Mononuclear cell (primary cell): ENCODE results near the gene IQCE. TPM values are rescaled to one million over a fixed set of nuclear protein-coding genes. Genes with fewer than 3 reads are reported as not detected.
"Not testable (repeated sequence)": the region's sequence is repeated elsewhere in the genome, so short reads cannot be mapped to it uniquely, and the experiment has no call there.

Source experiments
- H3K27me3 ChIP-seq: 2 replicates; pipeline ENCODE4 v1.6.0; 2011; ENCODE audit warnings: low read length, control low read depth; ENCODE audit not compliant: insufficient read depth
- H3K4me1 ChIP-seq: 2 replicates; pipeline ENCODE4 v1.5.1; 2011; ENCODE audit warnings: mild to moderate bottlenecking, low read length, control low read depth; ENCODE audit not compliant: insufficient read depth
- H3K4me3 ChIP-seq: 2 replicates; pipeline ENCODE4 v1.5.1; 2011; ENCODE audit warnings: mild to moderate bottlenecking, low read length, moderate library complexity
- H3K9me3 ChIP-seq: 2 replicates; pipeline ENCODE4 v1.5.1; 2011; ENCODE audit warnings: low read depth, mild to moderate bottlenecking, control low read depth, low read length
- total RNA-seq: library from RNA; depleted of rRNA; stranded (reverse); fragments of >200 nt; gene quantifications from one replicate; pipeline ENCODE4 v1.2.3, GENCODE V29; 2012

The IQCE gene
- total RNA-seq, 1 donor: 2.7 TPM

DNA sequence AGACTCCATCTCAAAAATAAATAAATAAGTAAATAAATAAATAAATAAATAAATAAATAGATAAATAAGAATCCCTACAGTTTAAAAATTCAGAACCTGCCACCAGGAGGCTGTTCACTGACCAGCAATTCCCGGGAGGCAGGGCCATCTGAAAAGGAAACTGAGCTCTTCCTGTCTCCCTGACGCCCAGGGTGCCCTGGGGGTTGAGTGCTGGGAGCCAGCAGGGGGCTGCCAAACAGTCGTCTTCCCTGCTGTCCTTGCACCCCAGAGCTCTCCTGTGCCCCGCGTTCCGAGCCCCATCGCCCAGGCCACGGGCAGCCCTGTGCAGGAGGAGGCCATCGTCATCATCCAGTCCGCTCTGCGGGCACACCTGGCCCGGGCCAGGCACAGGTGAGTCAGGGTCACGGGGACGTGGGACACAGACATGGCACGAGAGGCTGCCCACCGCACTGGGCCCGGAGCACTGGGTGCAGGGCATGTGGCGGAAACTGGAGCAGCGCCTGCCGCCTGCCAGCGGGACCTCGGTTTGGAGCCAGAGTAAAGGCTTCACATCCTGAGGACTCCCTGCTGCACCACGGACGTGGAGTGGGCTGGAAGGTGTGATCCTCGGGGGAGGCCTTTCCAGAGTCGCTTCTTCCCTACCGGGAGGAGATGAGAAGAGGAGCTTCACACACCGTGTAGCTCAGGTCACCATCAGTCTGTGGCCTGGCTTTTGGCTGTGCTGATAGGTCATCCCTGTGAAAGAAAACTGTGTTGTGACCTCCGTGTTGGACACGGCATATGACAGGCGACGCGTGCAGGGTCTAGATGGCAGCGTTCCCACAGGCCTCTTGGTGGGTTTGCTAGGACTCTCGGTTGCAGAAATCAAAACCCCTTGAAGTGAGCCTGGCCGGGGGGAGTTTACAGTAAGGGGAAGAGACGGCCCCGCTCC, 47.1 kb downstream of the IQCE start:
- Histone ChIP-seq H3K27me3 (no peaks in the 10 kb centered on the region), H3K4me1 (peaks cover 44% of the 10 kb centered on the region), H3K9me3 (no peaks in the 10 kb centered on the region), H3K4me3 (no peak overlapping the region)

- peaks cover 44% of the 10 kb centered on the region for H3K4me1 ChIP-seq
- no peaks in the 10 kb centered on the region for H3K27me3 ChIP-seq
- H3K4me3 ChIP-seq: no peak overlapping the region
- H3K9me3 ChIP-seq: no peaks in the 10 kb centered on the region
Measured at GRCh38 chr7:2606539-2606936, 47.8 kb downstream of the IQCE start.

- Histone ChIP-seq H3K4me3 (no peak overlapping the region), H3K9me3 (no peaks in the 10 kb centered on the region), H3K4me1 (peaks cover 42% of the 10 kb centered on the region), H3K27me3 (no peaks in the 10 kb centered on the region)
Measured at GRCh38 chr7:2607122-2607922, 48.5 kb downstream of the IQCE start.

DNA sequence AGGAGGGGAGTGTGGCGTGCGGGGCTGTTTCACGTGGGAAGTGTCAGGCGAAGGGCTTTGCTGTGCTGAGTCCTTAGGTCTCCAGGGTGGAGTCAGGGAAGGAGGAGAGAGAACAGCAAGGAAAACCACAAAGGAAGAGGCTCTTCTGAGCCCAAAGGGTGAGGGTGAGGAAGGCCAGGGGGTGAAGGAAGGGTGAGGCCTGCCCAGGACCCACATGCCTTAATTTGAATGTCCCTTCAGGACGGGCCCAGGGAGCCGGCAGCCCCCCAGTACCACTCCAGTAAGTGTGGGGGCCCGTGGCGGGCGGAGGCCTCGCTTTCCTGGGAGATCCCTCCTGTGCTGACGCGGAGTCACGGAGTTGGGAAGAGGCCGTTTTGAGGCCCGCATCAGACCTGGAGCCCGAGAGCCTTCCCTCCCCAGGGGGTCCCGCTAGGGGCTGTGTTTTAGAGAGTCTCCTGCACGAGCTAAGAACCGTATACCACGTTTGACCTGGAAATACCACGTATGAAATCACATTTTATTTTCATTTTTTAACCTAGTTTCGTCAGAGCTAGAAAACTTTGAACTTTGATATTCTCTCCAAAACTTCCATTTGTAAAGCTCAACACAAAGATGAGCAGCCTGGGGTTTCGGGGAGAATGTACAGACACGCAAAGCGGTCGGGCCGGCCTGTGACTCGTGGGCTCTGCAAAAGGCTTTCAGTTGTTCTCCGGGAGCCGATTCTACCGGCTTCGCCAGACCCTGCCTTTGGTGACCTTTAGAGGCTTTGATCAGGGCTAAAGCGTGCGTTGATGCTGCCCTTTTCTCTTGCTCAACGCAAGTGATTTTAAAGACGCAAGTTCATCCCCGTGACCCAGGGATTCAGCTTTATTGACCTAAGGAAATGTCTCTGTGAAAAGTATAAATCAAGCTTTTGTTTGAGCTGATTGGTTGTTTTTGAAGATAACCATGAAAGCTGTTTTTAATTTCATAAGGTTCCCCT, 49.4 kb downstream of the IQCE start:
- Histone ChIP-seq H3K9me3 (no peaks in the 10 kb centered on the region), H3K27me3 (no peaks in the 10 kb centered on the region), H3K4me1 (peaks cover 37% of the 10 kb centered on the region), H3K4me3 (no peak overlapping the region)

DNA sequence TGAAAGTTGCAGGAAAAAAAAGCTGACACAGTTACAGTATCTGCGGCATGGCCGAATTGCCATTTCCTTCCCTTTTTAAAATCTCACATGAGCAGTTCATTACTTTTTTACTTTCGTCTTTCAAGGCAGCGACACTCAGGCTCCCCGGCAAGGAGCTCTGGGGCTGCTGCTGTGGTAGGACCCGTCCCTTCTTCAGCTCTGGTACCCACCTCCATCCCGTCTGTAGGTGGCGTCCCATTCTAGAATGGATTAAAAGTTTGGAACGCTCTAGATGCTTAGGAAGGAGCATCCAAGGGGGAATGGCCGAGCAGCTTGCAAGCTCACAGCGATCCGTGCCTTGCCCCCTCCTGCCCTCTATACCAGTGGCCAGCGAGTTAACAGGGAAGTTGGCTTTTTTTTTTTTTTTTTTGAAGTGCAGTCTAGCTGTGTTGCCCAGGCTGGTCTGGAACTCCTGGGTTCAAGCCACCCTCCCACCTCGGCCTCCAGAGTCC, 50.2 kb downstream of the IQCE start:
- Histone ChIP-seq H3K9me3 (no peaks in the 10 kb centered on the region), H3K4me3 (peak overlapping the region; percentile 22), H3K4me1 (peaks cover 43% of the 10 kb centered on the region), H3K27me3 (no peaks in the 10 kb centered on the region)

DNA sequence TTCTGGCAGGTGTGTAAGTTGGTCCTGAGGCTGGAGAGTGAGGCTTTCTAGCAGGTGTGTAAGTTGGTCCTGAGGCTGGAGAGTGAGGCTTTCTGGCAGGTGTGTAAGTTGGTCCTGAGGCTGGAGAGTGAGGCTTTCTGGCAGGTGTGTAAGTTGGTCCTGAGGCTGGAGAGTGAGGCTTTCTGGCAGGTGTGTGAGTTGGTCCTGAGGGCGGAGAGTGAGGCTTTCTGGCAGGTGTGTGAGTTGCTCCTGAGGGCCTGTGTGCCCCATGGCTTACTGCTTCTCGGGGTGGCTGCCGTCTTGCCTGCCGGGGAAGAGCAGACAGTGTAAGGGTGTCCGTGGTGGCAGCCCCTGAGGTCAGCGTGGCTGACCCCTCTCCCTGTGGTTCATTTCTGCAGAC, 50.9 kb downstream of the IQCE start:
- H3K4me3 ChIP-seq, H3K9me3 ChIP-seq, H3K27me3 ChIP-seq: not testable (repeated sequence)
- H3K4me1 ChIP-seq: peaks cover 50% of the 10 kb centered on the region

DNA sequence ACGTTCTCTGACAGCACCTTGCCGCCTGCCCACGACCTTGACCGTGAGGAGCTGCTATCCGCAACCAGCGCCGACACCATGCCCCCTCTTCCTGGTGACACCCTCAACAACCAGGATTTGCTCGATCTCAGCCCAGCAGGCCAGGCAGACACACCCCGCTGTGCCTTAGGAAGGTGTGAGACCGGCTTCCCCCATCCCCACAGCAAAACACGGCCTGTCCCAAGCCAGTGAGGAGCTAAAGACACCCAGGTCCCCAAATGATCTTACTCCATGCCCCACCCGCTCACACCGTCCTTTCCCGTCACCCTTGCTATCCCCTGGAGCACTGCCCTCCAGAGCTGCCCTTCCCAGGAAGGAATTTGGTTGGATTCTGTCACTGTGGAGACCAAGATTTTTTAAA, 51.7 kb downstream of the IQCE start:
- peaks cover 51% of the 10 kb centered on the region for H3K4me1 ChIP-seq
- H3K27me3 ChIP-seq: no peaks in the 10 kb centered on the region
- H3K4me3 ChIP-seq: no peak overlapping the region
- no peaks in the 10 kb centered on the region for H3K9me3 ChIP-seq

GRCh38 chr7:2610898-2611297, 52.1 kb downstream of the IQCE start:
- Histone ChIP-seq H3K4me3 (no peak overlapping the region), H3K4me1 (peaks cover 51% of the 10 kb centered on the region), H3K9me3 (no peaks in the 10 kb centered on the region), H3K27me3 (no peaks in the 10 kb centered on the region)

DNA sequence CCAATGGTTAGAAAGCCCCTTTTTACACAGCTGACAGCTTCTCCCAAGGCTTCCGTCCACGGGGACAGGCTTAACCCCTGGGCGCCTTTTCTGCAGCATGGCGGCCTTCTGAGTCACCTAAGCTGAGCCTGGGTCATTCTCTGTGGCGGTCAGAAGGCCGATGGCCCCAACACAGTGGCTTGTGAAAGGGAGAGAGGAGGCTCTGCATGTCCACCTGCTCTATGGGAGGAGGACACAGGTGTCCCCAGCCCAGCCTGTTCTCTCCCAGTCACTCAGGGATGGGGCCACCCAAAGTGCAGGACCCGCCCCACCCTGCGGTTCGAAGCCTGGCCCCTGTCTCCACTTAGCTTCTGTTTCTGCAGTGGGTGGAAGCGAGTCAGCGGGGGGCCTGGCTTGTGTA, 52.6 kb downstream of the IQCE start:
- Histone ChIP-seq H3K9me3 (no peaks in the 10 kb centered on the region), H3K27me3 (no peaks in the 10 kb centered on the region), H3K4me1 (peaks cover 51% of the 10 kb centered on the region), H3K4me3 (no peak overlapping the region)

DNA sequence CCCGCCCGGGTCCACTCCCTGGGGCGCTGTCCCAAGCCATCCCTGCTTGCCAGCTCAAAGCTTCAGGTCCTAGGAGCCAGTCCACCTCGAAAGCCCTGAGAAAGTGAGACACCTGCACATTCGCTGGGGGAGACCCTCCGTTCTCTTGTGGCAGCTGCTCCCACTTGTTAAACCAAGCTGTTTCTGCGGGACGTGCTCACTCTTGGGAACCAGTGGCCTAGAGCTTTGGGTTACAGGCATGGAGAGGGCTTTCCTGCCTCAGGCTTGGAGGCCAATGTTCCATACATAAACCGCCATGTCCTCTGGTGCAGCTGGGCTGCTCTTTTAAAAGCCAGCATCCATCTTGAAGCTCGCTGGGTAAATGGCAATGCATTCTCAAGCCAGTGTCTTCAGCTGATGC, 53.1 kb downstream of the IQCE start:
- no peaks in the 10 kb centered on the region for H3K27me3 ChIP-seq

DNA sequence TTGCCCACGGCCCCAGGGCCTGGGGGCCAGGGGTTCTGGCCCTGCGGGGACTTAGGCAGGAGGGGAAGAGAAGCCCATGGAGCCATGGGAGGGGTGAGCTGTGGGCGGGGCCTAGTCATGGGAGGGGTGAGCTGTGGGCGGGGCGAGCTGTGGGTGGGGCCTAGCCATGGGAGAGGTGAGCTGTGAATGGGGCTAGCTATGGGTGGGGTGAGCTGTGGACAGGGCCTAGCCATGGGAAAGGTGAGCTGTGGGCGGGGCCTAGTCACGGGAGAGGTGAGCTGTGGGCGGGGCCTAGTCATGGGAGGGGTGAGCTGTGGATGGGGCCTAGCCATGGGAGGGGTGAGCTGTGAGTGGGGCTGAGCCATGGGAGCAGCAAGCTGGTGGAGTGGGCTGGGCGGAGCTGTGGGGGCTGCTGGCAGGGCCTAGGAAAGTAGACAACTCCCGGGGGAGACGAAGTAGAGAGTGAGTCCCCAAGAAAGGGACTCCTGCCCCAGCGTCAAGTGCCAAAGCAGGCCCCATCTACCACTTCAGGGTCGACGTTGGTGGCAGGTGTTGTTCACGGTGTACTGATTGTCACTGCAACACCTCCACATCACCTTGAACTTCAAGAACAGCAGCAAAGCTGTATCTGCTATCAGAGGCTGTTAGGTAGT, 53.8 kb downstream of the IQCE start:
- Histone ChIP-seq H3K9me3 (no peaks in the 10 kb centered on the region), H3K4me1 (peaks cover 41% of the 10 kb centered on the region), H3K4me3 (no peak overlapping the region), H3K27me3 (no peaks in the 10 kb centered on the region)

More for the DNA sequence above, 53.1 kb downstream of the IQCE start:
- Histone ChIP-seq H3K9me3 (no peaks in the 10 kb centered on the region), H3K4me1 (peaks cover 47% of the 10 kb centered on the region), H3K4me3 (no peak overlapping the region)

- Histone ChIP-seq H3K9me3 (no peaks in the 10 kb centered on the region), H3K4me1 (peaks cover 33% of the 10 kb centered on the region)
Measured at GRCh38 chr7:2613098-2613930, 54.5 kb downstream of the IQCE start.

DNA sequence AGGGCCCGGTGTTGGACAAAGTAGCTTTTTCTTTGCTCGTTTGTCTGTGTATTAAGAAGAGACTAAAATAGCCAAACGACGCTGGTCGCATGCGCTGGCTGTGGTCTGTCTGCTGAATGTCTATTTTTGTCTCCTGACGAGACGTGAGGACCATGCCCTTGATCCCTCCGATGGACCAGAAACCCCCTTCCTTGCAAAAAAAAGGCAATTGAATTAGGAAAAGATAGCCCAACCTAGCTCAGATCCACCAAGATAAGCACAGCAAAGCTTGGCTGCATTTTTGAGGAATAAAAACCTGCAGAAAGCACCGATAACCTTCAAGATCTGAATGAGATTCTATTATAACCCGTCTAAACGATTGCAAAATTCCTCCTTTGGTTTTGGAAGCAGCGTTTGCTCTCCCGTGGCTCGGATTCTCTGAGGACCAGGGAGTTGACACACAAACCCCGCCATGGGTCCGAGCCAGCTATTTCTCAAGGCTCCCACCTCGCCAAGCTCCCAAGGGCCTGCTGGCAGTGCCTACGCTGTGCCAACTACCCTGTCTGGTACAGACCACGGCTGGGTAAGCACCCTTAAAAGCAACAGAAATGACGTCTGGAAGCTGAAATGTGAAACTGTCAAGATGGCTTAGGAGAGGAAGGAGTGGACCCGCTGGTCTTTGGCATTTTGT, 55.3 kb downstream of the IQCE start:
- no peaks in the 10 kb centered on the region for H3K9me3 ChIP-seq
- H3K27me3 ChIP-seq: no peaks in the 10 kb centered on the region
- H3K4me3 ChIP-seq: no peak overlapping the region
- H3K4me1 ChIP-seq: peaks cover 26% of the 10 kb centered on the region

More at GRCh38 chr7:2613098-2613930, 54.5 kb downstream of the IQCE start:
- no peak overlapping the region for H3K4me3 ChIP-seq
- H3K27me3 ChIP-seq: no peaks in the 10 kb centered on the region
